Suprapubic skin (tissue), 4 donors: Measurements from ENCODE around the gene SSR3. TPM values are rescaled to one million over a fixed set of nuclear protein-coding genes. Genes with fewer than 3 reads are reported as not detected.
"Not testable (repeated sequence)": the region's sequence is repeated elsewhere in the genome, so short reads cannot be mapped to it uniquely, and the experiment has no call there.

Experiments used
- DNase-seq, 2 donors: peaks; one replicate each; pipeline ENCODE4 v3.0.0-alpha.2; 2019; ENCODE audit warnings: low spot score in 2 of 2
- H3K27ac ChIP-seq: fragments of 200-600 bp; sonication (generic); one replicate; pipeline ENCODE4 v1.5.1; 2019
- H3K27me3 ChIP-seq: fragments of 200-600 bp; sonication (generic); one replicate; pipeline ENCODE4 v1.5.1; 2019
- H3K36me3 ChIP-seq: fragments of 200-600 bp; sonication (generic); one replicate; pipeline ENCODE4 v1.5.1; 2019
- H3K4me1 ChIP-seq: fragments of 200-600 bp; sonication (generic); one replicate; pipeline ENCODE4 v1.5.1; 2019
- H3K4me3 ChIP-seq: fragments of 200-600 bp; sonication (generic); one replicate; pipeline ENCODE4 v1.5.1; 2019; ENCODE audit warnings: mild to moderate bottlenecking
- H3K9me3 ChIP-seq: fragments of 200-600 bp; sonication (generic); one replicate; pipeline ENCODE4 v1.5.1; 2019
- EP300 ChIP-seq: sonication (generic); formaldehyde crosslinking; IDR thresholded peaks from one replicate; pipeline ENCODE4 v1.6.1; 2017; ENCODE audit warnings: antibody characterized with exemption
- POLR2A ChIP-seq, 2 donors: fragments of 450-650 bp; IDR thresholded peaks; one replicate each; pipeline ENCODE4 v1.6.1; 2017; ENCODE audit warnings: antibody characterized with exemption in 2 of 2, mild to moderate bottlenecking in 2 of 2, moderate library complexity in 2 of 2
- POLR2AphosphoS5 ChIP-seq, 3 donors: sonication (generic); formaldehyde crosslinking; IDR thresholded peaks; one replicate each; pipeline ENCODE4 v1.6.1; 2017; ENCODE audit warnings: antibody characterized with exemption in 3 of 3
- WGBS: methylation state at CpG from one replicate; pipeline ENCODE4 v1.1.5; 2018; 5-methylcytosine and 5-hydroxymethylcytosine counted together
- total RNA-seq, 4 donors: library from RNA; depleted of rRNA; stranded (reverse); fragments of >200 nt; gene quantifications; one replicate each; pipeline ENCODE4 v1.1.0, GENCODE V29; 2016
- TF ChIP-seq, protein P1 (sequence below), 2 donors: fragments of 200-600 bp in 1 of 2; fragments of 450-650 bp in 1 of 2; sonication (generic) in 1 of 2; IDR thresholded peaks; one replicate each; pipeline ENCODE4 v1.5.1; 2016 to 2019; ENCODE audit warnings: antibody characterized with exemption in 2 of 2, mild to moderate bottlenecking in 1 of 2, moderate library complexity in 1 of 2

The SSR3 gene
- total RNA-seq, 4 donors from 2014 or later: 56.4 to 72.9 (median 62.4) TPM

DNA sequence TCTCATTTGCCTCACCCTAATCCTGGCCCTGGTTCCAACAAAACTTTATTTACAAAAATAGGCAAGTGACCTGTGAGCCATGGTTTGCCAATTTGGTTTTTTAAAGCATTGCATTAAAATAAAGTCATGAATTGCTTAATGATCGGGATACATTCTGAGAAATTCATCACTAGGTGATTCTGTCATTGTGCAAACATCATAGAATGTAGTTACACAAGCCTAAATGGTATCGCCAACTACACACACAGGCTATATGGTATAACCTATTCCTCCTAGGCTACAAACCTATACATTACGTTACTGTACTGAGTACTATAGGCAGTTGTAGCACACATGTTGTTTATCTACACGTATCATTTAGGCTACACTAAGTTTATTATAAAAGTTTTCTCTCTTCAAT lies 45.9 kb upstream of the SSR3 start:
- Histone ChIP-seq H3K27ac (no peak overlapping the region), H3K27me3 (no peaks in the 10 kb centered on the region), H3K36me3 (no peaks in the 10 kb centered on the region), H3K4me1 (peaks cover 5% of the 10 kb centered on the region), H3K9me3 (no peaks in the 10 kb centered on the region), H3K4me3 (no peak overlapping the region)
- 94% methylated on average over 4 of the region's 4 CpGs for WGBS
- DNase-seq: no peak
- TF ChIP-seq, protein P1, sequence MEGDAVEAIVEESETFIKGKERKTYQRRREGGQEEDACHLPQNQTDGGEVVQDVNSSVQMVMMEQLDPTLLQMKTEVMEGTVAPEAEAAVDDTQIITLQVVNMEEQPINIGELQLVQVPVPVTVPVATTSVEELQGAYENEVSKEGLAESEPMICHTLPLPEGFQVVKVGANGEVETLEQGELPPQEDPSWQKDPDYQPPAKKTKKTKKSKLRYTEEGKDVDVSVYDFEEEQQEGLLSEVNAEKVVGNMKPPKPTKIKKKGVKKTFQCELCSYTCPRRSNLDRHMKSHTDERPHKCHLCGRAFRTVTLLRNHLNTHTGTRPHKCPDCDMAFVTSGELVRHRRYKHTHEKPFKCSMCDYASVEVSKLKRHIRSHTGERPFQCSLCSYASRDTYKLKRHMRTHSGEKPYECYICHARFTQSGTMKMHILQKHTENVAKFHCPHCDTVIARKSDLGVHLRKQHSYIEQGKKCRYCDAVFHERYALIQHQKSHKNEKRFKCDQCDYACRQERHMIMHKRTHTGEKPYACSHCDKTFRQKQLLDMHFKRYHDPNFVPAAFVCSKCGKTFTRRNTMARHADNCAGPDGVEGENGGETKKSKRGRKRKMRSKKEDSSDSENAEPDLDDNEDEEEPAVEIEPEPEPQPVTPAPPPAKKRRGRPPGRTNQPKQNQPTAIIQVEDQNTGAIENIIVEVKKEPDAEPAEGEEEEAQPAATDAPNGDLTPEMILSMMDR (IDR thresholded peaks at IDR 0.05): no peak
- no peak for TF ChIP-seq POLR2A (IDR thresholded peaks at IDR 0.05)
- TF ChIP-seq EP300: no peak
- no peak for TF ChIP-seq POLR2AphosphoS5 (IDR thresholded peaks at IDR 0.05)

GRCh38 chr3:156599089-156599874 lies 44.4 kb upstream of the SSR3 start:
- 77% methylated on average over 9 of the region's 9 CpGs for WGBS
- H3K36me3 ChIP-seq: no peaks in the 10 kb centered on the region
- H3K9me3 ChIP-seq: no peaks in the 10 kb centered on the region
- no peaks in the 10 kb centered on the region for H3K4me1 ChIP-seq
- H3K4me3 ChIP-seq: no peak overlapping the region
- DNase-seq: no peak
- TF ChIP-seq, protein P1 (IDR thresholded peaks at IDR 0.05): no peak
- TF ChIP-seq POLR2AphosphoS5 (IDR thresholded peaks at IDR 0.05) (no peak), POLR2A (IDR thresholded peaks at IDR 0.05) (no peak), EP300 (no peak)
- no peak overlapping the region for H3K27ac ChIP-seq
- H3K27me3 ChIP-seq: no peaks in the 10 kb centered on the region

DNA sequence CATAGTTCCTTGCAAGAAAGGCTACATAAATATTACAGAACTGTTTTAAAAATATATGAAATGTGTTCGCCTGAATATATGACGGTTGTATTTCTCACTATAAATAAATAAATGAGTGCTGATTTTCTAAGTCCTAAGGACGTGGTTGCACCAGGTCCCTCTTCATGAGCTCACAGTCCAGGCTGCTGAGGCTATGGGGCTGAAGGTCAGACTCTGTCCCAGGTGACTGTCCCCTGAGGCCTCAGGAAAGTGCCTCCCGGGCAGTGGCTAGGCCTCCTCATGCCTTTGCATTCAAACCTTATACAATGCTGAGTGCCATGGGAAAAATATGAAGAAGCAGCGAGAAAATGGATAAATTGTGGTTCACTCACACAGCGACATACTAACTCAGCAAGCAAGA lies 43.5 kb upstream of the SSR3 start:
- no peak for TF ChIP-seq EP300
- TF ChIP-seq, protein P1 (IDR thresholded peaks at IDR 0.05): no peak
- TF ChIP-seq POLR2A (IDR thresholded peaks at IDR 0.05): no peak
- no peak for TF ChIP-seq POLR2AphosphoS5 (IDR thresholded peaks at IDR 0.05)
- Histone ChIP-seq H3K27ac (no peak overlapping the region), H3K4me3 (no peak overlapping the region), H3K4me1 (no peaks in the 10 kb centered on the region), H3K9me3 (no peaks in the 10 kb centered on the region), H3K36me3 (no peaks in the 10 kb centered on the region), H3K27me3 (no peaks in the 10 kb centered on the region)
- no peak for DNase-seq
- 92% methylated on average over 6 of the region's 6 CpGs for WGBS

DNA sequence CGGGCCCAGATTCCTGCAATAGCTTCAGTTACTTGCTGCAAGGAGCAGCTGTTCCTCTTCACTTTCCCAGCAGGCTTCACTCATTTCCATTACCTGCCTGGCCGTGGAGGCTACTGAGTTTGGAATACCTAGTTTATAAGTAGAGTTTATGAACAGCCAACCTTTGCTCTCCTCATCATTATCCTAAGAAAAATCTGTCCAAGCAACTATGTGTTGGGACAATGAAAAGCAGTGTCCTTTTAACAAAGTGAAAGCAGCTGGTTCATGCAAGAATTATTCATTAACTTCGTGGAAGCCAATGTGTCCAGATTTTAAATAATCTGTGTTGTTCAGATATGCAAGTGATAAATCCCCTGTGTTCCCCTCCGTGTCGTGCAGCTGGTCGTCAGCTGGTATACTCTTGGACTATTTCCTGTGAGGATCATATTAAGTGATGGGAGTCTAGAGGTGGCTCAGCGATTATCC lies 39.3 kb upstream of the SSR3 start:
- Histone ChIP-seq H3K4me3 (no peak overlapping the region), H3K9me3 (no peaks in the 10 kb centered on the region), H3K36me3 (no peaks in the 10 kb centered on the region), H3K27me3 (no peaks in the 10 kb centered on the region), H3K4me1 (no peaks in the 10 kb centered on the region), H3K27ac (no peak overlapping the region)
- DNase-seq: no peak
- 52% methylated on average over 7 of the region's 7 CpGs for WGBS
- no peak for TF ChIP-seq POLR2AphosphoS5 (IDR thresholded peaks at IDR 0.05)
- TF ChIP-seq EP300: no peak
- TF ChIP-seq, protein P1 (IDR thresholded peaks at IDR 0.05): no peak
- TF ChIP-seq POLR2A (IDR thresholded peaks at IDR 0.05): no peak

GRCh38 chr3:156593814-156594213 lies 38.9 kb upstream of the SSR3 start:
- Histone ChIP-seq H3K4me1 (no peaks in the 10 kb centered on the region), H3K9me3 (no peaks in the 10 kb centered on the region)

GRCh38 chr3:156589806-156590205 lies 34.9 kb upstream of the SSR3 start:
- H3K27ac ChIP-seq, H3K4me3 ChIP-seq, H3K36me3 ChIP-seq, H3K27me3 ChIP-seq, DNase-seq, H3K9me3 ChIP-seq, H3K4me1 ChIP-seq: not testable (repeated sequence)
- 83% methylated on average over 5 of the region's 5 CpGs for WGBS

More at GRCh38 chr3:156593814-156594213, 38.9 kb upstream of the SSR3 start:
- no peaks in the 10 kb centered on the region for H3K36me3 ChIP-seq
- TF ChIP-seq EP300 (no peak), POLR2AphosphoS5 (IDR thresholded peaks at IDR 0.05) (no peak), POLR2A (IDR thresholded peaks at IDR 0.05) (no peak)
- TF ChIP-seq, protein P1 (IDR thresholded peaks at IDR 0.05): no peak
- H3K27me3 ChIP-seq: no peaks in the 10 kb centered on the region
- no peak overlapping the region for H3K27ac ChIP-seq
- H3K4me3 ChIP-seq: no peak overlapping the region
- no peak for DNase-seq
